GM18861 (cell line): ENCODE measurements around the gene KIF5C.

ENCODE experiments used
- ATAC-seq: cut with Tn5 transposase; IDR thresholded peaks from one replicate; pipeline ENCODE4 v1.9.1; 2021; ENCODE audit not compliant: unreplicated experiment

The KIF5C gene

DNA sequence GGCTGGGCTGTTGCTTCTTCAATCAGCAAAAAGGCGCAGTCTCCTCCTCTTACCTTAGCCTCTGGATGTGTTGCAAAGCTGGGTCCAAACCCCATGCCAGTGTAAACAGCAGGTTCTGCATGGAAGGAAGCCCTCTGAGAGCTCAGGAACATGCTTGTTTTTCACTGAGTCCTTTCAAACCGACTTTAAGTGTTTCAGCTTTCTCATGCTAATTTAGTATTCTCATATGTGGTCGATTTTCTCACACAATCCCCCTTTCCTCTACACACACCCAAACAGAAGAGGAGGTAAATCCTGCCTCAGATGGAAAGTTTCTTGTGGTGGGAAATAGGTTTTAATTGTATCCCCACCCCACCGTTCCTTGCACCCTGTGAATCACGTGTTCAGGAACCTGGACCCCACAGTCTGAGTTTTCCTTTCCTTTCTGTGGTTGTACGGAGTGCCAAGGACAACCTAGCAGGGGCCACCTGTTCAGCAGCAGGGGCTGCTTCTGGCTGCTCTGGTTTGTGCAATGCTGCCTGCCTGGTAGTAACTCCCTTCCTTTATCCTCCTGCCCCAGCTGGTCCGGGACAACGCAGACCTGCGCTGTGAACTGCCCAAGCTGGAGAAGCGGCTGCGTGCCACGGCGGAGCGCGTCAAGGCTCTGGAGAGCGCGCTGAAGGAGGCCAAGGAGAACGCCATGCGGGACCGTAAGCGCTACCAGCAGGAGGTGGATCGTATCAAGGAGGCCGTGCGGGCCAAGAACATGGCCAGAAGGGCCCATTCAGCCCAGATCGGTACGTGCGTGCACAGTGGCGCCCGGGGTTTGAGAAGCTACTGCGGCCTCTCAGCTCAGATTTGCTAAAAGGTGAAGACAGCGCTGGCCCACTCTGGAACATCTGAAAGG lies 134.8 kb downstream of the KIF5C start:
- no peak for ATAC-seq

DNA sequence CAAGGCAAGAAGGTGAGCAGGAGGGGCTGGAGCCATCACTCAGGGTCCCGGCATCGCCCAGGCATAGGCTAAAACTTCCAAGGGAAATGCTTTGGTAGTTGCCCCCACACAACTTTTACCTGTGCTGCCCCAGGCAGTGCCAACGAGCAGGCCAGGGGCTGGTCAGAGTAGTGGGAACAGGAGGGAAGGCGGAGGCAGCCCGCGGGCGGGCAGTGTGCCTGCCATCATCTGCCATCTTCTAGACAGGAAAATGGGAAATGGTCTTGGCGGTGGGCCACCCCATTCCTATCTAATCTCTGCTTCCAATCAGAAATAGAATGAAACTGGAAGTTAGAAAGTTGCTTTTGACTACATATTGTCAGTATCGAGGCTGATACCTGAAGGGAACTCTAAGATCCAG lies 137.5 kb downstream of the KIF5C start:
- ATAC-seq, result no peak

DNA sequence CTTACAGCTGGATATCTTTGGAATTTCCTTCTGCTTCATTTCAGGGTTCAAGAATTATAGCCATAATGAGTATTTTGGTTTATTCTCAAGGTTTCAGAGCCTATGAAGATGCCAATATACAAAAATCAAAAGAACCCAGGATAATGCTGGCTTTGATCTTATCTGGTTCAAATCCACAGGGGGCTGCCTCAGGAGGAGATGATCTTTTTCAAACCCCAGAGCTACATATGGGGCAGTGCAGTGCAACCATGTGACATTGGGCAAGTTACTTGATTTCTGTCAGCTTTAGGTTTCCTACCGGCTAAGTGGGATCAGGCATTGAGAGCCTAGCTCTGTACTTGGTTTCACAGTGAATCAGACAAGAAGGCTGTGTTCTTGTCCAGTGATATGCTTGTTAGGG lies 140.5 kb downstream of the KIF5C start:
- no peak for ATAC-seq

DNA sequence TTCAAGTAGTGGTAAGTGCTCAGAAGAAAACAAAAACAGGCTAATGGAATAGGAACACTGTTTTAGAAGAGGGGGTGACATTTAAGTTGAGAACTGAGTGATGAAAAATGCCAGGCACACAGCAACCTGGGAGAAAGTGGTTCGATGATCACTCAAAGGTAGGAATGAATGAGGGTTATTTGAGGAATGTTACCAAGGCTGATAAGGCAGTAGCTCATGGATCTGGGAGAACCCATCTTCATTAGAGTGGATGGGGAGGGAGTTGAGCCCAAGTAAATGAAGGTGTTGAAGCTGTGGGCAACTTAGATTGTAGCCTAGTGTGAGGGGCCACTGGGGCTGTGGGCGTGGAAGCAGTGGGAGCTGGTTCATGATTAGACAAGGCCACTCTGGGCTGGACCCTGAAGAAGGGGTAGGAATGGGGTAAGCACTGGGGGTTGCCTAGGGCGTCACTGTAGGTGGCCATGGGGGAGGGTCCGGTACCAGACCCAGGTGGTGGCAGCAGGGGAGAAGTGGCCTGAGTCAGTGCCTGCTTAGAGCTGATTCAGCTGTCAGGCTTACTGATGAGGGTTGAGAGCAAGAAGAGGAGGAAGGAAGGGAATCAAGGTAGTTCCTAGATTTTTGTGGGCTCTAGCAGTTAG lies 141.0 kb downstream of the KIF5C start:
- ATAC-seq, result no peak

DNA sequence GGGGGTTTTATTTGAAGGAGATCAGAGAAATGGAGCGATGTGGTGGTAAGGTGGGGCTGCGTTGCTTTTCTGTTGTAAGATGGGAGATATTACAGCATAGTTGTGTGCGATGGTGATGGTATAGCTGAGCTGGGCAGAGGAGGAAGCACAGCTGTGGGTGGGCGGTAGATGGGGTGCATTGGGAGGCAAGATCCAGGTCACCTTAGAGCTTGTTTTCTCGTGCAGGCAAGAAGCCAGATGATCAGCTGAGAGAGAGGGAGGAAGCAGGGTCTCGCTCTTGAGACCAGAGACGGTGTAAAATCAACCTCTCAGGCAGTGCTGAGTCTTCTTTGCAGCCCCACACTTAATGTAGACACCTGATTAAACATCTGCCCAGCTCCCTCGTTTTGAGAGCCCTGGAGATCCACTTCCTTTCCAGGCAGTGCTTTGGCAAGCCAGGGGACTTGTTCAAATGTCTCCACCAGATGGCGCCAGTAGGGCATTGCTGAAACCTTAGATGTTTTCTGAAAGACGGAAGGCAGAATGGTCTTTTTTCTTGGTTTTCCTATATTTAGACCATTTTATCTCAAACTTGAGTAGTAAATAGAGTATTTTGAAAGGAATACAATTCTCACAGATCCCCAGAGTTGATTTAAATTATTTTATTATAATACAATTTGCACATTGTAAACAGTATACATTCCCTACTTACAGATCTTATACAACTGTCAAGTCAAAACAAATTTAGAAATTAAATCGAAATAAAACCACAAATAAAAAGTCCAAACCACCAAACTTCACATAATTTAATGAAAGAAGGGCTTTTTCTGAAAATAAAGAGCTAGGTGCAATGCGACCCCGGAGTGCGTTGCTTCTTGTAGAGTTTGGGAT lies 142.3 kb downstream of the KIF5C start:
- ATAC-seq, result peak; percentile 20

DNA sequence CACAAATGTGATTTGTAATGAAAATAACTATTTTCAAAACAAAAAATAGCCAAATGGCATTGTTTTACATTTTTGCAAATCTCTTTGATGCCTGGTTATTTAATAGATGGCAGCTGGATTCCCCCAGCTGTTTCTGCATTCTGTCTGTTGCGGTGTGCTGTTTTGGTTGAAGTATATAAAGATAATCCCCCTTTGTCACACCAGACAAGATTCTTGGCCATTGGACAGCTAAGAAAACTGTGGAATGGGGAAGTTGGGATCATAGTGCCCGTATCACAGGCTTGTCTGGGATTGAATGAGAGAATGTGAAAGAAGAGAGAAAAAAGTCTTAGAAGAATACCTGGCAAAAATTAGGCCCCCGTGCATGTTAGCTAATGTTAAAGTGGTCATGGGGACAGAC lies 144.0 kb downstream of the KIF5C start:
- no peak for ATAC-seq

DNA sequence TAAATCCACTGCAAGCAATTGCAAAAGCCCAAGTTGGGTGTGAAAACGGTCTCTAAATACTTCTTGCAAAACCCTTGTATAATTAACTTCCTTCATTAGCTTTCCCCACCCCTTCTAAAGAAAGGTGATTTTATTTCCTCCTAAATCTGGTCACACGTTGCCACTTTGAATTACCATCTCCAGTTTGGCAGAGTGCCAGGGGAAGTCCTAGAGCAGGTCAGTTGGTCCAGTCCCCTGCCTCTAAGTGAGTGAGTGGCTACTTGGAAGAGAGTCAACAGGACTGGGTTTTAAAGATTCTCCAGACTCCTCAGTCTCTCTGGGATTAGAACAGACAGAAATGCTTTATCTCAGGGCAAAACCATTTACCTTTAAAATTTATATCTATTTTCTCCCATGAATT lies 144.7 kb downstream of the KIF5C start:
- no peak for ATAC-seq

DNA sequence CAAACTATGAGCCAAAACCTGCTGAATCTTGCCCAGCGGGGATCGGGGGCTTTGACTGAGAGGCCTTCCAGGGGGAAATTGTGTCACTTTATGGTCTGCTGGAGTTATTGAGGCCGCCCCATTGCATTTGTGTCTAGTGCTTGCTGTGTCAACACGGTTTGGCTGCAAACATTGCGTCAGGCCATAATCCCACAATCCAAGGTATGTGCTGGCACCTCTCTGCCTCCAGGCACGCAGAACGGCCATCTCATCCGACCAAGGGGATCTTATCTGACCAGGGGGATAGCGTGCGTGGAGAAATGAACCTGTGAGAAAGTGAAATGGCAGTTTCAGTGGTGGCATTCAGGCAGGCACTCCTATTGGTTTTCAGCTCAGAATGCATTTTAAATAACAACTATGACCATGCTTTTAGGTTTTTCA lies 145.4 kb downstream of the KIF5C start:
- peak; percentile 53 for ATAC-seq

DNA sequence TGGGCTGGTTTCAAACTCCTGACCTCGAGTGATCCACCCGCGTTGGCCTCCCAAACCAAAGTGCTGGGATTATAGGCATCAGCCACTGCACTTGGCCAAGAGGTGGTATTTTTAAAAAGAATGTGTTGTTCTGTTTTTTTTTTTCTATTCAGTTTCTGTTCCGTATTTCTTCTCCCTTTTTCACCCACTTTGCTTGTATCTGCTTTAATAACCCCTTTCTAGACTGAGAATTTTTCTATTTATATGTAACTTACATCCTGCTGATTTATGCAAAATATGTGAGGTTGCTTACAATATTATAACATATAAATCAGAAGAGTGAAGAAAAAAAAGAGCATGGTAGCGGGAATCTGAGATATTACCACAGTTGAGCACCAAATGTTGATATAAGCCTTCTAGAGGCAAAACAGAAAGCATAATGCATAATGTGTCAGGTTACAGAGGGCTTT lies 146.3 kb downstream of the KIF5C start:
- peak; percentile 68 for ATAC-seq

DNA sequence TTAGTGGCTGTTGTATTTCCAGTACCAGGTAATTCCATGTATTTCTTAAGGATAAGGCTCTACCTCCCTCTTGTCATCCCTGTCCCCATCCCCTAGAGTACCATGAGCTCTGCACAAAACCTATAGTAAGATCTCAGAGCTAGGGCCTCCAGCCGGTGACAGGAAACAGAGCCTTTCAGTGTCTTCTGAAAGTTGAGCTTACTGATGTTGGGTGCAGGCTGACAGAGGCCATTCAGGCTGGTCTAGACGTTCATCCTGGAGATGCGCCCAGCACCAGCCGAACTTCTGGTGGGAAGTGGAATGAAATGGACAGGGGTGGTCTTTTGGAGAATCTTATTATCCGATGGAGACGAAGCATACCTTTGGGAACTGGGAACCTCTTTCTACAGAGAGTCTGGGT lies 146.7 kb downstream of the KIF5C start:
- peak; percentile 39 for ATAC-seq

DNA sequence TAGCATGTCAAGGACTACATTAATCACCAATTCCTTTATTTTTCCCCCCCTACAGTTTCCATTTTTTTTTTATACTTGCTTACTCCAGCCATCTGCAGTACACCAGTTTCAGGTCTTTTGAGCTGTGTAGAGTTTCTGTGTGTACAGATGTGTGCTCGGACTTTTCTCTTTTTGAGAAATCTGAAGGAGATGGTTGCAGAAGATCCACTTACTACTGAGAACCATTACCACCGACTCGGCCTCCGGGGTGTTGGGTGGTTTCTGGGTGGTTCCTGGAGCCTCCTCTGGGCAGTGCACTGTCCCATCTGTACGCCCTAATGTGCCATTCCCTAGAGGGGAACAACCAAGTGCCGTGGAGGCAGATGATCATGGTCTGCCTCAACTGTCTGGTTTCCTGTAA lies 148.1 kb downstream of the KIF5C start:
- no peak for ATAC-seq

DNA sequence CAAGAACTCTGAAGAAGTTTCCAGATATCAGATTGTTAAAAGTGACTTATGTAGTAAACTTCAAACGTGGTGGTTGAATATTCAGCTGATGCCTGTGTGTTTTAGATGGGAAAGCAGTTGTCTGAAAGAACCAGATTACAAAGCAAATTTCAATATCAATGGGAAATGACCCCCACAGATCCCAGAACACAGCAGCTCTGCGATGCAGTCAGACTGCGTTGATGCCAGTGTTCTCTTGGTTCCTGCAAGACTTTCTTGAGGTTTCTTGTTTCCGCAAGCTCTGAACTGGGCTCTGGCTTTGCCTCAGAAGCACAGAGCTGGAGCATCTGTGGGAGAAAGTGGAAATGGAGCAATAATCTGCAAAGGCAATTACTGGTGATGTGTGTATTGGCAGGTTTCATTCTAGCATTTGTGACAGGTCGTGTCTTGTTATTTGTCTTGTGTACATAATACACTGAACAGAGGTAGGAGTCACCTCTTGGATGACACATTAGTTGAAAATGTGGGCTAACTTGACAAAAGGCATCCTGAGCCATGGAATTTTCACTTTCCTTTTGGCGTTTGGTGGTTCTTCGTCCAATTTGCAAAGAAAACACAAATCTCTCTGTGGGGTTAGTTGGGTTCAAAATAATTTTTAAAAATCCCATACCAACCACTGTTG lies 152.7 kb downstream of the KIF5C start:
- no peak for ATAC-seq

DNA sequence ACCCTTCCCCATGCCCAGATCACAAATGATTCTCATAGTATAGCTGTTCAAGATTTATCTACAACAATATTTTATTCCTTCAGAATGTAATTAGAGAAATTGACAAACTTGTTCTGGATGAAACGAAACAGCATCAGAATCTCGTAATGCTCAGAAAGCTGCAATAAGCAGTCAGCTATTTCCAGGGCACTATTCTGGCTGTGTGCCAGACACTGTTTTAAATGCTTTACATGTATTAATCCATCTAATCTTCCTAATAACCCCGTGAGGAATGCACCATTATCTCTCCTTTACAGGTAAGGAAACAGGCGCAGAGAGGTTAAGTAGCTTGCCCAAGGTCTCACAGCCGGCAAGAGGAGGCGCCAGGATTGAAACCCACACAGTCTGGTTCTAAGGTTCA lies 153.3 kb downstream of the KIF5C start:
- no peak for ATAC-seq

DNA sequence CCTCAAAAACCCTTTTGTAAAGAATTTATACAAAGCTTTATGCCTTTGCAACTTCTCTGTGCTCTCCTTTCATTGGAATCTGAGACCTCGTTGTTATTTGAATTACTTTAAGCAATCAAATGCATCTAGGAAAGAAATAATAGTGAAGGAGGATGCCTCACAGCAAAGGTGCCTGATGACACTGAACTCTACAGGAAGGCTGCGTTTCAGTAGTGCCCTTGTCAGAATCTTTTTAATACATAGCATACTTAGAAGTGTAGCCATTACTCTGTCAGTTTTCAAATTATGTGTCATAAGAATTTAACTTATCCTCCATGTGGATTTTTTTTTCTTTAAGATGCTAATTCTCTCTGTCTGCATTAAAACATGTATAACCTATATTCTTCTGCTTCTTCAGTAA lies 153.9 kb downstream of the KIF5C start:
- ATAC-seq, result no peak

DNA sequence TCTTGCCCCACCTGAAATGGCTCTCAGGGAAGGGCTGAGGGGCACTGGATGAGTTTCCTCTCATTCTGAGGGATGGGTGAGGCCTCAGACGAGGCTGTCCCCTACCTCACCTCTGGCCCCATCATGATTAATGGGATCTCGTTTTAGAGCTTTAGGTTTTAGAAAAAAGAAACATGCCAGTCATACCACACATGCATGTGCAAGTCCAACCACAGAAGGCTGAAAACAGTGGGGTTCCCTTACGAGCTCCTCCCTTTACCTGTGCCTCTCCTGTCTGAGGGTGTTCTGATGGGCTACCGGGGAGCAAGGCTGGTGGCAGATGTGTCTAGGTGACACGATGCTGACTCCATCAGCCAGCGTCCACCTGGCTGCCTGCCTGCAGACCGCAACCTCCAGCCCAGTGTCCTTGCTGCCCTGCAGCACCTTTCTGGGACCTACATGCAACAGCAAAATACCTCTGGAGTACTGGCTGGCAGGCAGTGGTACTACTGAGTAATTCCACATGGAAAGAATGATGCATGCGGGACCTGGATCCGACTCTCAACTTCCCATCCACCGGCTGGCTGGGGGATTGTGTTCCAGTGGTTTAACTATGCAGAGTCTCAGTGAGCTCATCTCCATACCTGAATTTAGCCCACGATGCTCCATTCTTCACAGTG lies 154.4 kb downstream of the KIF5C start:
- no peak for ATAC-seq

DNA sequence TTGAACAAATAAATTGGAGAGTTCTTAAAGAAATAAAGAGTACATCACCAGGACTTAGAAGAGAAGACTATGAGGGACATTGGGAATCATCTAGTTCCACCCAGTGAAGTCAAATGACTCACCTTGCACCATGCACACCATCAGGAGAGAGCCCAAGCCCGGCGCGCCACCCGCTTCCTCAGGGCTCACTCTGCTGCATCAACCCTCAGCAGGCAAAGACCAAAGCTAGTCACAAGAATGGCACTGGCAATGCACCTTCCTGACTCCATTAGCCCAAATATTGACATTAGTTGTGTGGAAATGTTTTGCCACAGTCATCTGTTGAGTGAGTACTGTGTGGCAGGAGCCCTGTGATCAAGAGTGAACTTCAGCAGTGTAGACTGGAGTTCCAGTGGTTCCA lies 156.4 kb downstream of the KIF5C start:
- ATAC-seq, result no peak

DNA sequence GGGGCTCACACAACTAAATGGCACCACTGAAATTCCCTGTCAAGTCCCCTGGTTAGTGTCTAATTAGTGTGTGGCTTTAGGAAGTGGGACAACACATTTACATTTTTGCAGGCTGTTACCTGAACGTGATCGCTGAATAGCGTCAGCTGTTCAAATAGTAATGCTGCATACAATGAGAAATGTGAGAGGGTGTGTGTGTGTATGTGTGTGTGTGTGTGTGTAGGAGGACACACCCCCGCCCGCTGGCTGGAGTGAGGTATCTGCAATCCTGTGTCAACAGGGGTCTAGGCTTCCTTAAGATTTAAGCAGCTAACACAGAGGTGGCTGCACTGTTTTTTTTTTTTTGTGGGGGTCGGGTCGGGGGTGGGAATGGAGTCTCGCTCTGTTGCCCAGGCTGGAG lies 158.7 kb downstream of the KIF5C start:
- ATAC-seq, result no peak

DNA sequence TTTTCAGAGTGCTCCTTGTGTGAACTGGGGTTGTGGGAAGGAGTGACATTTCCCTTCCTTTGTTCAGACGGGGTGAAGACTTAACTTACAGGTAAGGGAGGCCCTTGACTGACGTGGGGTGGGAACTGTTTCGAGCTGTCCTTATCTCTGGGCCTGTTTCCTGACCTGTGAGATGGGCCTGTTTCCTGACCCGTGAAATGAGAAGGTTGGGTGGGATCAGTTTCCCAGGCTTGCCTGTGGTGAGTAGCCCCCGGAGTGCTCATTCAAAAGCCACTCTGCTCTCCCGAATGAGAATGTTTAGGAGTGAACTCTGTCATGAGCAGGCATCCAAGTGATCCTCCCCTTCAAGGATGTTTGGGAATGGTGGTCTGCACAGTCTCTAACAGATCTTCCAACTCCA lies 159.4 kb downstream of the KIF5C start:
- ATAC-seq, result no peak

DNA sequence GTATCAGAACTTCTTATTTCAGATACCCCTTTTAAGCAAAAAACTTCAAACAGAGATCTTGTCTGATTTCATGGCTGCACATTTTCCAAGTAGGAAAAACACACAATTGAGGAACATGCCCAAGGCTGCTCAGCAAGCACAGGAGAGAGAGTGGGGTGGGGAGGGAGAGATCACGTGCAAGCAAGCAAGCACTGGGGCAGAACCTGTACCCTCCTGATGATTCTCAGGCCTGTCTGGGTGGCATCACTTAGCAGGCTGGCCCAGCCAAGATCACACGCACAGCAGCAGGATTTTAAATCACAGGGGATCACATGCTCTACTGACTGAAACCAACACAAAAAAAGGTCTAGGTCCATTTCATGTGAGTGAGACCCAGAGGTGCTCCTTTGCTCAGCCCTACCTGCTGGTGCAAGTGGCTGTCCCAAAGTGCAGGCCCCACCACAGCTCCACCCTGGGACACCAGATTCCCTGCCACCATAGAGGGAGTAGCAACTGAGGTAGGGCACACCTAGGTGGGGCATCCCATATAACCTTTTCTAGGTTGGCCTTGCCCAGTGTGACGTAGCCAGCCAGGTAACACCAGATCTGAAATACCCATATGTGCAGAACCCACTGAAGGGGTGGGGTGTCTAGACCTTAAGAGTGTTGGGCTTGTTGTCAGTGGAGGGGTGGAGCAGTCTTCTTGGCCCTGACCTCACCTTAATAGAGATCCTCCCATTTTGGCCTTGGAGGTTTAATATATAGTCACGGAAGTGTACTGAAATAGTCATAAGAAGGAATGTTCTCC lies 161.7 kb downstream of the KIF5C start:
- peak; percentile 38 for ATAC-seq

DNA sequence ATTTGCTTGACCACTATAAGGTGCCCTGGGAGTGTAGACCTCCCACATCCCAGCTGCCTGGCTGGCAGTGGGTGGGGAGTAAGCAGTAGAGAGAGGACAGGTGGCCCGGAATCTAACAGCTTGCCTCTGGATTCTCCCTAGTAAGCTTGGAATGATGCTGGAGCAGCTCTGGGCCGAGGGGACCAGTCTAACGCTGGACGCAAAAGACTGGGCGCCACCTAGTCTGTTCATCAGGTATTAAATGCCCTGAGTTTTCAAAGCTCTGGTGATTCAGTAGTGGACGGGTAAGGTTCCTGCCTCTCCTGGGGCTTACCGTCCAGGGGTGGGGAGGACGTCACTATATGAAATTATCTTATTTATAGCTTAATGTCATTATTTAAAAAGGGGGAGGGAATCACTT lies 162.8 kb downstream of the KIF5C start:
- no peak for ATAC-seq
